AG09319 (cell line): ENCODE results near the gene SCFD2.

Experiments
- DNase-seq: peaks from one replicate; pipeline ENCODE4 v3.0.0-alpha.2; 2010; ENCODE audit warnings: low read depth; ENCODE audit errors: extremely low read depth
- CTCF ChIP-seq: IDR thresholded peaks from 2 replicates; pipeline ENCODE4 v1.5.1; 2011; ENCODE audit warnings: low read depth, mild to moderate bottlenecking, inconsistent platforms, low read length, moderate library complexity

The SCFD2 gene

GRCh38 chr4:53113431-53114225 is 252.2 kb downstream of the SCFD2 start:
- no peak for TF ChIP-seq CTCF
- no peak for DNase-seq

- DNase-seq, result no peak
- no peak for TF ChIP-seq CTCF
Observed at GRCh38 chr4:53105313-53105712, 260.5 kb downstream of the SCFD2 start.

- no peak for DNase-seq
- TF ChIP-seq CTCF, result no peak
Observed at GRCh38 chr4:53103481-53103880, 262.4 kb downstream of the SCFD2 start.

- DNase-seq, result no peak
- no peak for TF ChIP-seq CTCF
Observed at GRCh38 chr4:53101191-53101581, 264.7 kb downstream of the SCFD2 start.

- no peak for DNase-seq
- TF ChIP-seq CTCF, result no peak
Observed at GRCh38 chr4:53100501-53101190, 265.2 kb downstream of the SCFD2 start.

GRCh38 chr4:53098681-53099121 is 267.2 kb downstream of the SCFD2 start:
- TF ChIP-seq CTCF, result no peak
- DNase-seq, result no peak

- no peak for TF ChIP-seq CTCF
- DNase-seq, result no peak
Observed at GRCh38 chr4:53094040-53094439, 271.8 kb downstream of the SCFD2 start.
